Testis (tissue), 2 donors: ENCODE measurements around the gene NELL2.

Source experiments
- CTCF ChIP-seq, 3 experiments: fragments of 450-650 bp in 2 of 3; fragments of 200-600 bp in 1 of 3; sonication (generic) in 1 of 3; IDR thresholded peaks; one replicate each; pipeline ENCODE4 v1.5.1; 2016 to 2019; ENCODE audit warnings: antibody characterized with exemption in 3 of 3, mild to moderate bottlenecking in 2 of 3, moderate library complexity in 1 of 3
- POLR2A ChIP-seq: fragments of 450-650 bp; IDR thresholded peaks from one replicate; pipeline ENCODE4 v1.6.1; 2017; ENCODE audit warnings: antibody characterized with exemption, mild to moderate bottlenecking, moderate library complexity

- TF ChIP-seq CTCF (IDR thresholded peaks at IDR 0.05), result no peak
- TF ChIP-seq POLR2A, result no peak
Observed at GRCh38 chr12:44842669-44843068, 33.4 kb downstream of the NELL2 start.
